ENCODE data around the gene C1orf167. TPM values are rescaled to one million over a fixed set of nuclear protein-coding genes. Genes with fewer than 3 reads are reported as not detected.

The C1orf167 gene
- total RNA-seq, 1 experiment from 2014 or later: not detected

DNA sequence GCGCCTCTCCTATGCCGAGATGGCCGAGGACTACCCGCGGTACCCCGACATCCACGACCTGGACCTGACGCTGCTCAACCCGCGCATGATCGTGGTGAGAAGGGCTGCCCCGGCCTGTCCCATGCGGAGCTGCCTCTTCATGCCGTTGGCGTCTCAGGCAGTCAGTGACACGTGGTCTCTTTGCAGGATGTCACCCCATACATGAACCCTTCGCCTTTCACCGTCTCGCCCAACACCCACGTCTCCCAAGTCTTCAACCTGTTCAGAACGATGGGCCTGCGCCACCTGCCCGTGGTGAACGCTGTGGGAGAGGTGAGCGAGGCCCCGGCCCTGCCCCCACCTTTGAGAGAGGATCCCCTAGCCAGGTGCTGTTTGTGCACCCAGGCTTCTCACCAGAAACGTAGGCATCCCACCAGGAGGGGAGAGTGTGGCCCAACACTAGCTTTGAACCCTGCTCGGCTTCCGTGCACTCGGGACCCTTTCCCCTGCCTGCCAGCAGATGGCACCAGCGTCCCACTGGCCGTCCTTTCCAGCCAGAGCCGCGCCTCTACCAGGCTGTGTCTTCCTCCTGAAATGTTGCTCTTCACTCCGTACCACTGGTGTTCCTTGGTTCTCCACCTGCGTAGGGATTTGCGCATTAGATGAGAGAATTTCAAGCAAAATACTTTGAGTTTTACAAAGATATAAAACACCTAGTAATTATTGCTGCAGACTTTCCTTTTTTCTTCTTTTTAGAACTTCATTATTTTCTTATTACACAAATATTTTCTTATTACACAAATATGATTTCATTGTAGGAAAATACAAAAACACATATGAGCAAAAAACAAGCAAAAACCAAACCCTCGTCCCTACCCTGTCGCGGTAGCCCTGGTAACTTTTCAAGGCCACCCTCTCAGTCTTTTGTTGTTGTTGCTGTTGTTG lies 76.6 kb downstream of the C1orf167 start:
- Histone ChIP-seq H3K4me3 (ENCODE audit: low read length) (no peak overlapping the region), H3K27ac (ENCODE audit: low read length) (no peak overlapping the region), H3K36me3 (ENCODE audit: insufficient read depth, low read length) (peaks cover 25% of the 10 kb centered on the region; the same call in 1 of the 2 replicates)

More for the DNA sequence above, 76.6 kb downstream of the C1orf167 start:
- H3K9me3 ChIP-seq (ENCODE audit: low read length): no peaks in the 10 kb centered on the region
- no peaks in the 10 kb centered on the region for H3K79me2 ChIP-seq (ENCODE audit: low read length)
- peak; percentile 85 for DNase-seq
- H4K20me1 ChIP-seq (ENCODE audit: insufficient read depth, low read depth, low read length): peaks cover 23% of the 10 kb centered on the region; the same call in 1 of the 2 replicates
- H3K9me2 ChIP-seq (replicated peaks; ENCODE audit: insufficient read depth, low read length): no peaks in the 10 kb centered on the region
- H3K4me2 ChIP-seq (ENCODE audit: low read depth, low read length, poor library complexity, severe bottlenecking): no peak overlapping the region
- peaks cover 28% of the 10 kb centered on the region for H3K4me1 ChIP-seq (ENCODE audit: low read length)
- H3K9ac ChIP-seq (ENCODE audit: low read length): no peak overlapping the region
- H3K27me3 ChIP-seq (ENCODE audit: low read length): no peaks in the 10 kb centered on the region
- H2AFZ ChIP-seq (ENCODE audit: low read length): no peak overlapping the region

Other genes starting within 250 kb of the C1orf167 start
- not detected in 2 replicates for gene FBXO2, start 107.8 kb upstream of the C1orf167 start, total RNA-seq (2014; rRNA removed; shearing (Covaris generic); ENCODE audit: low replicate concordance)
- 0.87 TPM in 1 of 2 replicates, not detected in the other for gene FBXO44, start 107.3 kb upstream of the C1orf167 start, total RNA-seq (2014; rRNA removed; shearing (Covaris generic); ENCODE audit: low replicate concordance)
- 0.25 and 0.60 TPM in 2 replicates for gene FBXO6, start 98.0 kb upstream of the C1orf167 start, total RNA-seq (2014; rRNA removed; shearing (Covaris generic); ENCODE audit: low replicate concordance)
- 89.3 and 117 TPM in 2 replicates for gene MAD2L2, start 81.0 kb upstream of the C1orf167 start, total RNA-seq (2014; rRNA removed; shearing (Covaris generic); ENCODE audit: low replicate concordance)
- not detected in 2 replicates for gene DRAXIN, start 70.5 kb upstream of the C1orf167 start, total RNA-seq (2014; rRNA removed; shearing (Covaris generic); ENCODE audit: low replicate concordance)
- gene AGTRAP, start 26.1 kb upstream of the C1orf167 start, total RNA-seq (2014; rRNA removed; shearing (Covaris generic); ENCODE audit: low replicate concordance): 24.3 and 24.9 TPM in 2 replicates
- 32.5 and 57.0 TPM in 2 replicates for gene MTHFR, start 43.8 kb downstream of the C1orf167 start, total RNA-seq (2014; rRNA removed; shearing (Covaris generic); ENCODE audit: low replicate concordance)
- gene CLCN6, start 44.0 kb downstream of the C1orf167 start, total RNA-seq (2014; rRNA removed; shearing (Covaris generic); ENCODE audit: low replicate concordance): 20.0 and 22.0 TPM in 2 replicates
- gene NPPA, start 85.6 kb downstream of the C1orf167 start, total RNA-seq (2014; rRNA removed; shearing (Covaris generic); ENCODE audit: low replicate concordance): not detected in 2 replicates
- not detected in 2 replicates for gene NPPB, start 96.8 kb downstream of the C1orf167 start, total RNA-seq (2014; rRNA removed; shearing (Covaris generic); ENCODE audit: low replicate concordance)
- gene KIAA2013, start 164.2 kb downstream of the C1orf167 start, total RNA-seq (2014; rRNA removed; shearing (Covaris generic); ENCODE audit: low replicate concordance): 48.4 and 94.6 TPM in 2 replicates
- 35.9 and 55.3 TPM in 2 replicates for gene PLOD1, start 172.5 kb downstream of the C1orf167 start, total RNA-seq (2014; rRNA removed; shearing (Covaris generic); ENCODE audit: low replicate concordance)
- gene MFN2, start 218.3 kb downstream of the C1orf167 start, total RNA-seq (2014; rRNA removed; shearing (Covaris generic); ENCODE audit: low replicate concordance): 26.9 and 34.1 TPM in 2 replicates